D721Med (cell line): ENCODE data around the gene UCMA.

ENCODE experiments used
- DNase-seq: peaks from one replicate; pipeline ENCODE4 v3.0.0; 2011; ENCODE audit warnings: low spot score; ENCODE audit not compliant: insufficient read length
- FAIRE-seq: peaks from 2 replicates; lab custom pipeline; 2011; peaks lifted over from hg19 to GRCh38; lab: Jason Lieb, UNC
- TF ChIP-seq, protein P1 (sequence below): IDR thresholded peaks from 2 replicates; pipeline ENCODE4 v1.5.1; 2012; ENCODE audit warnings: mild to moderate bottlenecking, control low read depth; ENCODE audit not compliant: insufficient read depth; ENCODE audit errors: missing control alignments

UCMA gene

GRCh38 chr10:13188593-13188992, 45.6 kb downstream of the UCMA start:
- TF ChIP-seq, protein P1, sequence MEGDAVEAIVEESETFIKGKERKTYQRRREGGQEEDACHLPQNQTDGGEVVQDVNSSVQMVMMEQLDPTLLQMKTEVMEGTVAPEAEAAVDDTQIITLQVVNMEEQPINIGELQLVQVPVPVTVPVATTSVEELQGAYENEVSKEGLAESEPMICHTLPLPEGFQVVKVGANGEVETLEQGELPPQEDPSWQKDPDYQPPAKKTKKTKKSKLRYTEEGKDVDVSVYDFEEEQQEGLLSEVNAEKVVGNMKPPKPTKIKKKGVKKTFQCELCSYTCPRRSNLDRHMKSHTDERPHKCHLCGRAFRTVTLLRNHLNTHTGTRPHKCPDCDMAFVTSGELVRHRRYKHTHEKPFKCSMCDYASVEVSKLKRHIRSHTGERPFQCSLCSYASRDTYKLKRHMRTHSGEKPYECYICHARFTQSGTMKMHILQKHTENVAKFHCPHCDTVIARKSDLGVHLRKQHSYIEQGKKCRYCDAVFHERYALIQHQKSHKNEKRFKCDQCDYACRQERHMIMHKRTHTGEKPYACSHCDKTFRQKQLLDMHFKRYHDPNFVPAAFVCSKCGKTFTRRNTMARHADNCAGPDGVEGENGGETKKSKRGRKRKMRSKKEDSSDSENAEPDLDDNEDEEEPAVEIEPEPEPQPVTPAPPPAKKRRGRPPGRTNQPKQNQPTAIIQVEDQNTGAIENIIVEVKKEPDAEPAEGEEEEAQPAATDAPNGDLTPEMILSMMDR = no peak
- FAIRE-seq = no peak
- no peak for DNase-seq

GRCh38 chr10:13187135-13187534, 47.0 kb downstream of the UCMA start:
- FAIRE-seq = no peak
- DNase-seq = no peak
- TF ChIP-seq, protein P1 = no peak

DNA sequence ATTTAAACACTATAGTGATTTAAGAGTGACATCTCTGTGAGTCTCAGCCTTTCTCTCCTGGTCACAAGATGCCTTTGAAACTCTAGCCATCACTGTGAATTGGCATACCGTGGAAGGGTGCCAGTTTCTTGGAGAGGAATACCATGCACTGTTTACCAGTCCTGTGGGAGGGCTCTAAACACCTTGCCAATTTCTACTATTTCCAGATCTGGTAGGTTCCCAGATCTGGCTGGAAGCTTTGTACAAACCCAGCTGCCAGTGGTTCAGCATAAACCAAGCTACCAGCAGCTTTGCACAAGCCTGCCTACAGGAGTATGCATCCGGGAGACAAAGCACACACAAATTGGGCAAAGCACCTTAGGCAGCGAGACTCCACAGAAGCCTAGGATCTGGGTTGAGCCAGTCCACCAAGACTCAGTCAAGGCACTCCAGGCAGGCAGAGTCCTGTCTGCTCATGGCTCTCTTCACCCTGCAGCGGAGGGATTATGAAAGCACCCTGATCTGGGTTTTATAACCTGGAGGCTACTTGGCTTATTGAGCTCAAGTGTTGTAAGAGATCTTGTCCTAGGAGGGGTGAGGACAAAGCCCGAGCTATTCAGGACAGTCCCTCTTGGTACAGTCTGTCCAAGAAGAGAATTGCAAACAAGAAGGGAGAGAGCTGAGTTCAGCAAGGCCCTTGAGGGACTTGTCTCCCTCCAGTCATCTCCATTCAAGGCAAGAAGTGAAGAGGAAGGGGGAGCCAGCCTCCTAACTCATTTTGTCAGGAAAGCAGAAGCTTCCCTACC, 49.3 kb downstream of the UCMA start:
- FAIRE-seq = no peak
- no peak for DNase-seq
- TF ChIP-seq, protein P1 = no peak

GRCh38 chr10:13184276-13184675, 49.9 kb downstream of the UCMA start:
- DNase-seq (no peak), FAIRE-seq (no peak)
- TF ChIP-seq, protein P1 = no peak

DNA sequence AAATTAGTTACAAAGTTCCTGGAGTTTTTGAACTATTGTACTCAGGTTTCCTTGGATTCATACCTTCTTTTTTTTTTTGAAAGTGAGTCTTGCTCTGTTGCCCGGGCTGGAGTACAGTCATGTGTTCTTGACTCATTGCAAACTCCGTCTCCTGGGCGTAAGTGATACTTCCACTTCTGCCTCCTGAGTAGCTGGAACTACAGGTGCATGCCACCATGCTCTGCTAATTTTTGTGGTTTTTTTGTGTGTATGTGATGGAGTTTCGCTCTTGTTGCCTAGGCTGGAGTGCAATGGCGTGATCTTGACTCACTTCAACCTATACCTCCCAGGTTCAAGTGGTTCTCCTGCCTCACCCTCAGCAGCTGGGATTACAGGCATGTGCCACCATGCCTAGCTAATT, 50.5 kb downstream of the UCMA start:
- FAIRE-seq = no peak
- TF ChIP-seq, protein P1 = no peak
- DNase-seq = no peak

DNA sequence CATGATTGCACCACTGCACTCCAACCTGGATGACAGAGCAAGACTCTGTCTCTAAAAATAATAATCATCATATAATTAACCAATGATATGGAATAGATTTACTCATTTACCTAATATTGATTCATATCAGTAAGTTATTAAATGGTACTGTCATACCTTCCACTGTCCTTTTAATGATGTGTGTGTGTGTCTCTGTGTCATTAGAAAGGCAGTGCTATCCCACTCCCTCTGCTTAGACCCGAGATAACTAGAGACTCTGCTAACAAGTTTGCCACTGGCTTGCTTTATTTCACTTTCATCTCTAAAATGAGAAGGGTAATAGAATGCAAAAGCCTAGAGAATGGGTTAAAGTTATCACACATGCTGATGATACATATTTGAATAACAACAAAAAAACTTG, 51.8 kb downstream of the UCMA start:
- FAIRE-seq (no peak), DNase-seq (no peak)
- TF ChIP-seq, protein P1 = no peak

DNA sequence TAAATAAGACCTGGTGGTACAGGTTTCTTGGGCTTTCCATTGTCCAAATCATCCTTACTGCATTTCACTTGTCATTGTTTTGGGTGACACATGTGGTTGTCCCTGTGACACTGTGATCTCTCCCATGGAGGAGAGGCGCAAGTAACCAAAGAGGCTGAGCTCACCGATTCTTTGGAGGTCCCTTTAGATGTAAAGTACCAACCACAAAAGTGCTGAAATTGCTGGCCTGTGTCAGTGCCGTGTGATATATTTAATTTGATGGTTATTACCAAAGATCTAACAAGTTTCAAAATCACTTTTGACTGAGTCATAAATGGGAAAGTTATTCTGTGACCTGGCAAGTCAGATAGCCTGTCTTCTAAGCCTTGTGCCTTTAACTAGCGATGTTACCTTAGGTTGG, 53.4 kb downstream of the UCMA start:
- no peak for FAIRE-seq
- DNase-seq = no peak
- TF ChIP-seq, protein P1 = no peak
